Measurements from ENCODE around the gene TPSD1.
"Not testable (repeated sequence)": the region's sequence is repeated elsewhere in the genome, so short reads cannot be mapped to it uniquely, and the experiment has no call there.

Gene TPSD1

GRCh38 chr16:1262846-1263221, 7.0 kb downstream of the TPSD1 start:
- DNase-seq (ENCODE audit: low spot score), result no peak

- no peak for DNase-seq (ENCODE audit: low spot score)
Observed at GRCh38 chr16:1263591-1264344, 7.9 kb downstream of the TPSD1 start.

GRCh38 chr16:1264345-1265089, 8.6 kb downstream of the TPSD1 start:
- DNase-seq (ENCODE audit: low spot score), result no peak

GRCh38 chr16:1265090-1265630, 9.3 kb downstream of the TPSD1 start:
- no peak for DNase-seq (ENCODE audit: low spot score)

- no peak for DNase-seq (ENCODE audit: low spot score)
Observed at GRCh38 chr16:1265826-1266225, 10.0 kb downstream of the TPSD1 start.

GRCh38 chr16:1269418-1269817, 13.5 kb downstream of the TPSD1 start:
- DNase-seq (ENCODE audit: low spot score), result not testable (repeated sequence)

- no peak for DNase-seq (ENCODE audit: low spot score)
Observed at GRCh38 chr16:1271380-1271723, 15.5 kb downstream of the TPSD1 start.

GRCh38 chr16:1271724-1272413, 16.0 kb downstream of the TPSD1 start:
- DNase-seq (ENCODE audit: low spot score), result peak; percentile 49

- no peak for DNase-seq (ENCODE audit: low spot score)
Observed at GRCh38 chr16:1272453-1273198, 16.8 kb downstream of the TPSD1 start.

GRCh38 chr16:1273816-1274215, 17.9 kb downstream of the TPSD1 start:
- DNase-seq (ENCODE audit: low spot score), result no peak

- no peak for DNase-seq (ENCODE audit: low spot score)
Observed at GRCh38 chr16:1274767-1275166, 18.9 kb downstream of the TPSD1 start.

GRCh38 chr16:1275791-1276579, 20.1 kb downstream of the TPSD1 start:
- no peak for DNase-seq (ENCODE audit: low spot score)

GRCh38 chr16:1276580-1276878, 20.7 kb downstream of the TPSD1 start:
- no peak for DNase-seq (ENCODE audit: low spot score)

GRCh38 chr16:1277151-1277598, 21.3 kb downstream of the TPSD1 start:
- no peak for DNase-seq (ENCODE audit: low spot score)

GRCh38 chr16:1277617-1278282, 21.9 kb downstream of the TPSD1 start:
- DNase-seq (ENCODE audit: low spot score), result no peak

GRCh38 chr16:1278477-1278876, 22.6 kb downstream of the TPSD1 start:
- DNase-seq (ENCODE audit: low spot score), result no peak

- no peak for DNase-seq (ENCODE audit: low spot score)
Observed at GRCh38 chr16:1279081-1279944, 23.4 kb downstream of the TPSD1 start.

GRCh38 chr16:1279945-1280589, 24.2 kb downstream of the TPSD1 start:
- DNase-seq (ENCODE audit: low spot score), result no peak

GRCh38 chr16:1280783-1281182, 24.9 kb downstream of the TPSD1 start:
- no peak for DNase-seq (ENCODE audit: low spot score)
